Right atrium auricular region (tissue), 2 donors: Measurements from ENCODE around the gene MLANA. TPM values are rescaled to one million over a fixed set of nuclear protein-coding genes. Genes with fewer than 3 reads are reported as not detected.

Experiments
- DNase-seq: peaks from one replicate; pipeline ENCODE4 v3.0.0-alpha.2; 2019; ENCODE audit warnings: low spot score
- H3K27ac ChIP-seq, 2 donors: fragments of 200-600 bp; sonication (generic); 1 replicate in 1 of 2; 2 replicates in 1 of 2; pipeline ENCODE4 v1.5.1; 2016 to 2019
- H3K27me3 ChIP-seq, 2 donors: fragments of 200-600 bp; sonication (generic); one replicate each; pipeline versions ENCODE4 v1.5.1 to v1.6.0; 2017 to 2019
- H3K36me3 ChIP-seq: fragments of 200-600 bp; sonication (generic); one replicate; pipeline ENCODE4 v1.5.1; 2016
- H3K4me1 ChIP-seq, 2 donors: fragments of 200-600 bp; sonication (generic); one replicate each; pipeline versions ENCODE4 v1.5.1 to v1.6.0; 2017 to 2019
- H3K4me3 ChIP-seq, 2 donors: fragments of 200-600 bp; sonication (generic); 1 replicate in 1 of 2; 2 replicates in 1 of 2; pipeline ENCODE4 v1.5.1; 2017 to 2019; ENCODE audit warnings: mild to moderate bottlenecking in 1 of 2, moderate library complexity in 1 of 2
- H3K9me3 ChIP-seq, 2 donors: fragments of 200-600 bp; sonication (generic); one replicate each; pipeline ENCODE4 v1.5.1; 2019
- total RNA-seq, 2 donors: library from RNA; depleted of rRNA; stranded (reverse); fragments of >200 nt; gene quantifications; one replicate each; pipeline ENCODE4 v1.1.0, GENCODE V29; 2016
- TF ChIP-seq, protein P1 (sequence below), 2 donors: fragments of 200-600 bp; sonication (generic); IDR thresholded peaks; one replicate each; pipeline ENCODE4 v1.5.1; 2019; ENCODE audit warnings: antibody characterized with exemption in 2 of 2

MLANA gene
- total RNA-seq, 2 donors from 2014 or later, result not detected

DNA sequence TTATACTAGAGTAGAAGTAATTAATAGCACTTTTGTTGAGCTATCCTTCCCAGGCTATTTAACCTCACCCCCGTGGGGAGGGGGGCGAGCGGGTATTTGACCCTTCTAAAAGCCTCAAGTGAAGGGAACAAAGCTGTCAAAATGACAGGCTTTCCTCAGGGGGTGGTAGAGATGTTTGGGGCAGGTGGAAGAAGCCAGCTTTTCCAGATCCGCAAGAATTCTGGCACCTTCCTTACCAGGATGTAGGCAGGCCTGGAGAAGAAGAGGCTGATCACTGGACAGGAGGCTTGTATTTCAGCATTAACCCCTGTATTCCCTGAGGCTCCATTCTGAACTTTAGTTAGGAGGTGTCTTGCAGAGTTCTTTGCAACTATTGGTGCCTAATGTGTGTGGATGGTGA is 26.2 kb upstream of the MLANA start:
- H3K4me1 ChIP-seq, result no peaks in the 10 kb centered on the region
- no peaks in the 10 kb centered on the region for H3K36me3 ChIP-seq
- no peaks in the 10 kb centered on the region for H3K27me3 ChIP-seq
- DNase-seq, result no peak
- TF ChIP-seq, protein P1, sequence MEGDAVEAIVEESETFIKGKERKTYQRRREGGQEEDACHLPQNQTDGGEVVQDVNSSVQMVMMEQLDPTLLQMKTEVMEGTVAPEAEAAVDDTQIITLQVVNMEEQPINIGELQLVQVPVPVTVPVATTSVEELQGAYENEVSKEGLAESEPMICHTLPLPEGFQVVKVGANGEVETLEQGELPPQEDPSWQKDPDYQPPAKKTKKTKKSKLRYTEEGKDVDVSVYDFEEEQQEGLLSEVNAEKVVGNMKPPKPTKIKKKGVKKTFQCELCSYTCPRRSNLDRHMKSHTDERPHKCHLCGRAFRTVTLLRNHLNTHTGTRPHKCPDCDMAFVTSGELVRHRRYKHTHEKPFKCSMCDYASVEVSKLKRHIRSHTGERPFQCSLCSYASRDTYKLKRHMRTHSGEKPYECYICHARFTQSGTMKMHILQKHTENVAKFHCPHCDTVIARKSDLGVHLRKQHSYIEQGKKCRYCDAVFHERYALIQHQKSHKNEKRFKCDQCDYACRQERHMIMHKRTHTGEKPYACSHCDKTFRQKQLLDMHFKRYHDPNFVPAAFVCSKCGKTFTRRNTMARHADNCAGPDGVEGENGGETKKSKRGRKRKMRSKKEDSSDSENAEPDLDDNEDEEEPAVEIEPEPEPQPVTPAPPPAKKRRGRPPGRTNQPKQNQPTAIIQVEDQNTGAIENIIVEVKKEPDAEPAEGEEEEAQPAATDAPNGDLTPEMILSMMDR (IDR thresholded peaks at IDR 0.05), result no peak
- H3K27ac ChIP-seq, result no peak overlapping the region
- H3K9me3 ChIP-seq, result no peaks in the 10 kb centered on the region
- no peak overlapping the region for H3K4me3 ChIP-seq

DNA sequence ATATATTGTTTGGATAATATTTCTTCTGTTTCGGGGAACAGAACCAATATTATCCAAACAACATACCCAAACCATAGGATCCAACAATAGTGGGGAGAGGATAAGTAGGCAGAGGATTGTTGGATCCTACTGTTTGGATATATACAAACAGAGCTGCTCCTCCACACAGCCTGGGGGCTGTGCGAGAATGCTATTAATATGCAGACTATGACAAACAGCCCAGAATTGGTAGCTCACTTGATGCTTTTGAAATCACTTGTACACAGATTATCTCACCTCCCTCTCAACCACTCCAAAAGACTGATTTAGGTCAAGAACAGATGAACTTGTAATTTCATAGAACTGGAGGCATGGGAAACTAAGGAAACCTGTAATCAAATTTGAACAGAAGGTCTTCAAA is 24.4 kb upstream of the MLANA start:
- no peaks in the 10 kb centered on the region for H3K4me1 ChIP-seq
- TF ChIP-seq, protein P1 (IDR thresholded peaks at IDR 0.05), result no peak
- no peak overlapping the region for H3K27ac ChIP-seq
- DNase-seq, result no peak
- H3K27me3 ChIP-seq, result no peaks in the 10 kb centered on the region
- no peak overlapping the region for H3K4me3 ChIP-seq
- no peaks in the 10 kb centered on the region for H3K9me3 ChIP-seq
- no peaks in the 10 kb centered on the region for H3K36me3 ChIP-seq

DNA sequence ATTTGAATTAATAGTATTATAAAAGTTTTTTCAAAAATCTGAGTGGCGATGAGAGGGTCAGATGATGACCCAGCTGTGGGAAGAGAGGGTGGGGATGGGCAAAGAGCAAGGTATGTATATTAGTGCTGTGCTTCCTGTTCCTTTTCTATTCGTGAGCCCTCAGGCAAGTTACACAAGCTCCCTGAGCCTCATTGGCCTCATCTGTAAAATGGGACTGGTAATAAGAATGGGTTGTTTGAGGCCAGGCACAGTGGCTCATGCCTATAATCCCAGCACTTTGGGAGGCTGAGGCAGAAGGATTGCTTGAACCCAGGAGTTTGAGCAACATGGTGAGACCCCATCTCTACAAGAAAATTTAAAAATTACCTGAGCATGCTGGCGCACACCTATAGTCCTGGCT is 24.0 kb upstream of the MLANA start:
- H3K4me3 ChIP-seq, result no peak overlapping the region
- peaks cover under 1% of the 10 kb centered on the region for H3K36me3 ChIP-seq
- no peak overlapping the region for H3K27ac ChIP-seq
- no peaks in the 10 kb centered on the region for H3K9me3 ChIP-seq
- no peaks in the 10 kb centered on the region for H3K4me1 ChIP-seq
- no peaks in the 10 kb centered on the region for H3K27me3 ChIP-seq
- TF ChIP-seq, protein P1 (IDR thresholded peaks at IDR 0.05), result no peak
- no peak for DNase-seq

DNA sequence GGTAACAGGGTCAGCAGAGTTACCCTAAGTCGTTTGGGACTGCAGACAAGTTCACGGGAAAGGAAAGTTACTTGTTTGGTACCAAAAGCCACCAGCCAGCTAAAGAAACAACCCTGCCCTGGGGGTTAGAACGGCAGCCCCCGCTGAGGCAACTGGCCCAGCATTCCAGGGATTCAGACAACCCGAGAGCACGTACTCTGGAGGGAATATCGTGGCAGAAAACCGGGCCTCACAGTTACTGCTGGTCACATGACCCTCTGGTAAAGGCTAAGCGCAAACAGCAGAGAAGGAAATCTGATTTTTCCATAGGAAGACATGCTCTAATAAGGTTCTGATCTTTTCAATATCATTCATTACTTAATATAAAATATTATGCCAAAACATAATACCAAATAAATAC is 22.5 kb upstream of the MLANA start:
- TF ChIP-seq, protein P1 (IDR thresholded peaks at IDR 0.05), result no peak
- no peak for DNase-seq
- no peak overlapping the region for H3K27ac ChIP-seq

DNA sequence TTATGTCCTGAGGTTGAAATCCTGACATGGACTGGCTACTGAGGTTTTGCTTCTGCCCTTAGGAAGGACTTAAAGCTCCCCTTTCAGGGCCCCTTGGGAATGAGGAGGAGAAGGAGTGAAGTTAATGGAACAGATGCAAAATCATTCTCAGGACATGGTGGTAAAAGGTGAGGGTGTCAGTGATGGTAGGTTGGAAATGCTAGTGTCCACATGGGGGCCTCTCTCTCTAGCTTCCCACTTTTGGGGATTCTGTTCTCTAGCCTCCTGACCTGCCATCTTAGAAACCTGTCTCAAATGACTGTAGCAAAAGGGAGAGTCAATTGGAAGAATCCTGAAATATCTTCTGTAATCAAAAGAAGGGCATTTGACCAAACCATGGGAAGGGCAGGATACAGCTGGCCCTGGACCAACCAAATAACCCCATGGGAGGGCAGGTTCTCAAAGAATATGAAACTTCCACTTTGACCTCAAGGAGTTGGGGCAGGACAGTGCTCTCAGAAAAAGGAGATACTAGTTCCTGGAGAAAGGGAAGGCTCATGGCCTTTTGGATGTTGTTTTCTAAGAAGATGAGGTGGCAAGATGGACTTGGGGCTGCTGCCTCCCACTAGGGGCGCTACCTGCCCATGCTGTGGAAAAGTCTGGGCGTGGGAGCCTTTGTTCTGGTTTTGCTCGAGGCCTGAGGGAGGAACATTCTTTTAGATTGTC is 21.2 kb upstream of the MLANA start:
- Histone ChIP-seq H3K4me3 (no peak overlapping the region), H3K36me3 (peaks cover 6% of the 10 kb centered on the region)
- TF ChIP-seq, protein P1 (IDR thresholded peaks at IDR 0.05), result no peak

More for the DNA sequence above, 22.5 kb upstream of the MLANA start:
- H3K4me1 ChIP-seq, result no peaks in the 10 kb centered on the region
- H3K9me3 ChIP-seq, result no peaks in the 10 kb centered on the region
- no peaks in the 10 kb centered on the region for H3K27me3 ChIP-seq
- H3K36me3 ChIP-seq, result peaks cover 6% of the 10 kb centered on the region
- H3K4me3 ChIP-seq, result no peak overlapping the region

DNA sequence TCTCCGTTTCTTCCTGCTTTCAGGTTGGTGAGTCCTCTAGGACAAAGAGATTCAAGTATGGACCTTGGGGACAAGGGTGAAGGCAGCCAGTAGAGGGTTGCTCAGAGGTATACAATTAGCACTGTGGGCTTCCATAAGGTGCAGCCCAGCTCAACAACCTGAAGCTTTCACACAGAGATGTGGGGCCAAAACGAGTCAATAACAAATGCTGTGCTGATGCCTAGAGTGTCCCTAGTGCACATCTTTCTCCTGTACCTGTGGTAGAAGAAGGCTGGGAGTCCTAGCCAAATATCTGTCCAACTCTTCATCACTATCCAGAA is 20.7 kb upstream of the MLANA start:
- TF ChIP-seq, protein P1 (IDR thresholded peaks at IDR 0.05), result no peak
- H3K36me3 ChIP-seq, result peaks cover 6% of the 10 kb centered on the region
- H3K4me1 ChIP-seq, result no peaks in the 10 kb centered on the region
- no peak for DNase-seq
- H3K27me3 ChIP-seq, result no peaks in the 10 kb centered on the region
- no peak overlapping the region for H3K27ac ChIP-seq
- H3K4me3 ChIP-seq, result no peak overlapping the region
- H3K9me3 ChIP-seq, result no peaks in the 10 kb centered on the region

More for the DNA sequence above, 21.2 kb upstream of the MLANA start:
- no peak overlapping the region for H3K27ac ChIP-seq
- no peaks in the 10 kb centered on the region for H3K27me3 ChIP-seq
- H3K9me3 ChIP-seq, result no peaks in the 10 kb centered on the region
- no peaks in the 10 kb centered on the region for H3K4me1 ChIP-seq
- no peak for DNase-seq
